Fibroblast of skin of back (primary cell): ENCODE measurements around the gene RNF182. TPM values are rescaled to one million over a fixed set of nuclear protein-coding genes. Genes with fewer than 3 reads are reported as not detected.
"Not testable (repeated sequence)": the region's sequence is repeated elsewhere in the genome, so short reads cannot be mapped to it uniquely, and the experiment has no call there.

Experiments used
- DNase-seq: peaks from one replicate; pipeline ENCODE4 v3.0.0-alpha.2; 2013
- polyA plus RNA-seq, 2 experiments: library from polyadenylated mRNA; unstranded; fragments of 120-200 nt; gene quantifications; one replicate each; pipeline ENCODE4 v1.2.1, GENCODE V29; 2013; ENCODE audit not compliant: insufficient read length in 2 of 2

The RNF182 gene
- polyA plus RNA-seq (2013, experiment 1 of 2; ENCODE audit: insufficient read length), result 11.8 TPM
- polyA plus RNA-seq (2013, experiment 2 of 2; ENCODE audit: insufficient read length), result 11.5 TPM

GRCh38 chr6:13924949-13925881, at the start of gene RNF182:
Gene RNF182 (plus strand): TSS chr6:13924952. CDS start chr6:13977120, 52,168 bp downstream.
- no peak for DNase-seq

GRCh38 chr6:13877051-13877450, 47.7 kb upstream of the RNF182 start:
- DNase-seq, result no peak

- DNase-seq, result not testable (repeated sequence)
Measured at GRCh38 chr6:13880061-13880663, 44.6 kb upstream of the RNF182 start.

- no peak for DNase-seq
Measured at GRCh38 chr6:13881621-13882165, 43.1 kb upstream of the RNF182 start.

GRCh38 chr6:13883966-13884365, 40.8 kb upstream of the RNF182 start:
- DNase-seq, result no peak

GRCh38 chr6:13884397-13884796, 40.4 kb upstream of the RNF182 start:
- no peak for DNase-seq

GRCh38 chr6:13885601-13886000, 39.2 kb upstream of the RNF182 start:
- no peak for DNase-seq

- DNase-seq, result no peak
Measured at GRCh38 chr6:13886949-13887348, 37.8 kb upstream of the RNF182 start.

- no peak for DNase-seq
Measured at GRCh38 chr6:13892017-13892645, 32.6 kb upstream of the RNF182 start.

- no peak for DNase-seq
Measured at GRCh38 chr6:13902922-13903321, 21.8 kb upstream of the RNF182 start.

- no peak for DNase-seq
Measured at GRCh38 chr6:13903364-13903763, 21.4 kb upstream of the RNF182 start.

- no peak for DNase-seq
Measured at GRCh38 chr6:13907001-13907350, 17.8 kb upstream of the RNF182 start.

- no peak for DNase-seq
Measured at GRCh38 chr6:13907614-13908215, 17.0 kb upstream of the RNF182 start.

GRCh38 chr6:13908955-13909381, 15.8 kb upstream of the RNF182 start:
- DNase-seq, result peak; percentile 64

GRCh38 chr6:13910443-13910842, 14.3 kb upstream of the RNF182 start:
- DNase-seq, result no peak

GRCh38 chr6:13911337-13911736, 13.4 kb upstream of the RNF182 start:
- no peak for DNase-seq

- no peak for DNase-seq
Measured at GRCh38 chr6:13913226-13914001, 11.3 kb upstream of the RNF182 start.

GRCh38 chr6:13914351-13914750, 10.4 kb upstream of the RNF182 start:
- DNase-seq, result peak; percentile 34

GRCh38 chr6:13915561-13916229, 9.1 kb upstream of the RNF182 start:
- no peak for DNase-seq

- peak; percentile 74 for DNase-seq
Measured at GRCh38 chr6:13916230-13916944, 8.4 kb upstream of the RNF182 start.
